HL-60 (cell line): ENCODE data around the gene ATXN7.

Source experiments
- DNase-seq, 2 experiments: peaks; one replicate each; pipeline ENCODE4 v3.0.0-alpha.2; 2010 to 2020; ENCODE audit warnings: low read depth in 1 of 2, low spot score in 1 of 2
- H3K27ac ChIP-seq: fragments of 250-450 bp; sonication (Bioruptor Pico); replicated peaks from 2 replicates; pipeline ENCODE4 v1.5.1; 2020; ENCODE audit warnings: mild to moderate bottlenecking, moderate library complexity
- H3K27me3 ChIP-seq: fragments of 250-450 bp; sonication (Bioruptor Pico); 2 replicates; pipeline ENCODE4 v1.5.1; 2021; ENCODE audit warnings: mild to moderate bottlenecking, moderate library complexity; ENCODE audit not compliant: insufficient read depth, poor library complexity, severe bottlenecking
- H3K4me3 ChIP-seq: replicated peaks from 2 replicates; pipeline ENCODE4 v1.5.1; 2011; ENCODE audit warnings: mild to moderate bottlenecking, control low read depth, low read length; ENCODE audit not compliant: insufficient read depth
- GABPA ChIP-seq: IDR thresholded peaks from 2 replicates; pipeline ENCODE4 v1.6.1; 2012; ENCODE audit warnings: low read depth
- POLR2AphosphoS5 ChIP-seq: IDR thresholded peaks from 2 replicates; pipeline ENCODE4 v1.6.1; 2012; ENCODE audit warnings: low read depth
- SPI1 ChIP-seq: IDR thresholded peaks from 2 replicates; pipeline ENCODE4 v1.6.1; 2012; ENCODE audit warnings: low read depth, mild to moderate bottlenecking, borderline replicate concordance
- TF ChIP-seq, protein P1 (sequence below): IDR thresholded peaks from one replicate; pipeline ENCODE4 v1.5.1; 2011; ENCODE audit warnings: low read length, control low read depth, inconsistent platforms; ENCODE audit not compliant: insufficient read depth
- TF ChIP-seq, protein P2 (sequence below): IDR thresholded peaks from 2 replicates; pipeline ENCODE4 v1.6.1; 2012; ENCODE audit warnings: low read depth; ENCODE audit not compliant: insufficient replicate concordance

ATXN7 gene

GRCh38 chr3:63869940-63870614 is 6.4 kb downstream of the ATXN7 start:
- Histone ChIP-seq H3K4me3 (no peak overlapping the region), H3K27me3 (no peaks in the 10 kb centered on the region), H3K27ac (no peak overlapping the region)
- TF ChIP-seq POLR2AphosphoS5, result no peak
- TF ChIP-seq SPI1, result no peak
- TF ChIP-seq, protein P1, sequence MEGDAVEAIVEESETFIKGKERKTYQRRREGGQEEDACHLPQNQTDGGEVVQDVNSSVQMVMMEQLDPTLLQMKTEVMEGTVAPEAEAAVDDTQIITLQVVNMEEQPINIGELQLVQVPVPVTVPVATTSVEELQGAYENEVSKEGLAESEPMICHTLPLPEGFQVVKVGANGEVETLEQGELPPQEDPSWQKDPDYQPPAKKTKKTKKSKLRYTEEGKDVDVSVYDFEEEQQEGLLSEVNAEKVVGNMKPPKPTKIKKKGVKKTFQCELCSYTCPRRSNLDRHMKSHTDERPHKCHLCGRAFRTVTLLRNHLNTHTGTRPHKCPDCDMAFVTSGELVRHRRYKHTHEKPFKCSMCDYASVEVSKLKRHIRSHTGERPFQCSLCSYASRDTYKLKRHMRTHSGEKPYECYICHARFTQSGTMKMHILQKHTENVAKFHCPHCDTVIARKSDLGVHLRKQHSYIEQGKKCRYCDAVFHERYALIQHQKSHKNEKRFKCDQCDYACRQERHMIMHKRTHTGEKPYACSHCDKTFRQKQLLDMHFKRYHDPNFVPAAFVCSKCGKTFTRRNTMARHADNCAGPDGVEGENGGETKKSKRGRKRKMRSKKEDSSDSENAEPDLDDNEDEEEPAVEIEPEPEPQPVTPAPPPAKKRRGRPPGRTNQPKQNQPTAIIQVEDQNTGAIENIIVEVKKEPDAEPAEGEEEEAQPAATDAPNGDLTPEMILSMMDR, result no peak
- TF ChIP-seq, protein P2, sequence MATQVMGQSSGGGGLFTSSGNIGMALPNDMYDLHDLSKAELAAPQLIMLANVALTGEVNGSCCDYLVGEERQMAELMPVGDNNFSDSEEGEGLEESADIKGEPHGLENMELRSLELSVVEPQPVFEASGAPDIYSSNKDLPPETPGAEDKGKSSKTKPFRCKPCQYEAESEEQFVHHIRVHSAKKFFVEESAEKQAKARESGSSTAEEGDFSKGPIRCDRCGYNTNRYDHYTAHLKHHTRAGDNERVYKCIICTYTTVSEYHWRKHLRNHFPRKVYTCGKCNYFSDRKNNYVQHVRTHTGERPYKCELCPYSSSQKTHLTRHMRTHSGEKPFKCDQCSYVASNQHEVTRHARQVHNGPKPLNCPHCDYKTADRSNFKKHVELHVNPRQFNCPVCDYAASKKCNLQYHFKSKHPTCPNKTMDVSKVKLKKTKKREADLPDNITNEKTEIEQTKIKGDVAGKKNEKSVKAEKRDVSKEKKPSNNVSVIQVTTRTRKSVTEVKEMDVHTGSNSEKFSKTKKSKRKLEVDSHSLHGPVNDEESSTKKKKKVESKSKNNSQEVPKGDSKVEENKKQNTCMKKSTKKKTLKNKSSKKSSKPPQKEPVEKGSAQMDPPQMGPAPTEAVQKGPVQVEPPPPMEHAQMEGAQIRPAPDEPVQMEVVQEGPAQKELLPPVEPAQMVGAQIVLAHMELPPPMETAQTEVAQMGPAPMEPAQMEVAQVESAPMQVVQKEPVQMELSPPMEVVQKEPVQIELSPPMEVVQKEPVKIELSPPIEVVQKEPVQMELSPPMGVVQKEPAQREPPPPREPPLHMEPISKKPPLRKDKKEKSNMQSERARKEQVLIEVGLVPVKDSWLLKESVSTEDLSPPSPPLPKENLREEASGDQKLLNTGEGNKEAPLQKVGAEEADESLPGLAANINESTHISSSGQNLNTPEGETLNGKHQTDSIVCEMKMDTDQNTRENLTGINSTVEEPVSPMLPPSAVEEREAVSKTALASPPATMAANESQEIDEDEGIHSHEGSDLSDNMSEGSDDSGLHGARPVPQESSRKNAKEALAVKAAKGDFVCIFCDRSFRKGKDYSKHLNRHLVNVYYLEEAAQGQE, result no peak
- no peak for TF ChIP-seq GABPA
- no peak for DNase-seq

DNA sequence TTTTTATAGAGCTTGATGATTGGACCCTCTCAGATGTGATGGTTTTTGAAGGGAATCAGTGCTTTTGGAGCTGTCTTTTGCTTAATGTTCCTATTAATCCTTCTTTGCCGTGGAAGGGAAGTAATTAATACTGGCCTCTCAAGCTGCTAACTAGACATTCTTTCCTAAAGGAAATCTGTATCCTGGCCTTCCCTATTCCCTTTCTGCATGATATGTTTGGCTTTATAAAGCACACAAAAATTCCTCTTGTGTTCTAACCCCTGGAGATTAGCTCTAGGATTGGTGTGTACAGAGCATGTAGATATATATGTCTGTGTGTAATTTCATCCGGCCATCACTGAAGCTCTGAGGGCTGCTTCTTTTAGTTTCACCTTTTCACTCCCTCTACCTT is 6.9 kb downstream of the ATXN7 start:
- DNase-seq, result no peak
- Histone ChIP-seq H3K27ac (no peak overlapping the region), H3K27me3 (no peaks in the 10 kb centered on the region), H3K4me3 (no peak overlapping the region)
- no peak for TF ChIP-seq GABPA
- TF ChIP-seq, protein P1, result no peak

DNA sequence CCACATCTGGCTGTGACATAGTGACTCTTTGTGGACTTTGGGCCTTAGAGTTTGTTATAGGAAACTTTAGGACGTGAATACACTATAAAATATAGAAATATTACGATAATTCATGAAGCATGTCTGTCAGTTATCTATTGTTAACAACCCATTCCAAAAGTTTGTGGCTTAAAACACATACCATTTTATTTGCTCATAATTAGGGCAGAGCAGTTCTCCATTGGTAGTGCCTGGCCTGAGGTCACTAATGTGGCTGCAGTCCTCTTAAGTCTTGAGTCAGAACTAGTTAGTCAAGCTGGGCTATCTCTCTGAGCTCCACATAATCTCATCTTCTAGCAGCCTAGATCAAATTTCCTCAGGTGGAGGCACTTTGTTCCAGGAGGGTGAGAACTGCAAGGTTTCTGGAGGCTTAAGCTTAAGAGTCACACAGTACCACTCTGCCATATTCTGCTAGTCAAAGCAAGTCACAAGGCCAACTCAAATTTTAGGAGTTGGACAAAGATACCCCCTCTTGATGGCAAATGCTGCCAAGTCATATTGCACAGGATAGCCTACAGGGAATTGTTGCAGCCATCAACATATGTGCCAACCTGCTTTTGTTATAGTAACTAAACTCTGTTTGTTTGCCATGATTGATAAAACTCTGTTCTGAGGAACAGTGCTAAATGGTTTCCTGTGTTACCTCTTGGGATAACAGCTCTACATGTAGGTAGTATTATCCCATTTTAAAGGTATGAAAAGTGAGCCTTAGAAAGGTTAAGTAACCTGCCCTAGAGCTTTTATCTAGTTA is 8.7 kb downstream of the ATXN7 start:
- DNase-seq, result no peak
- TF ChIP-seq SPI1 (no peak), GABPA (no peak), POLR2AphosphoS5 (no peak)
- TF ChIP-seq, protein P2, result no peak
- TF ChIP-seq, protein P1, result no peak

DNA sequence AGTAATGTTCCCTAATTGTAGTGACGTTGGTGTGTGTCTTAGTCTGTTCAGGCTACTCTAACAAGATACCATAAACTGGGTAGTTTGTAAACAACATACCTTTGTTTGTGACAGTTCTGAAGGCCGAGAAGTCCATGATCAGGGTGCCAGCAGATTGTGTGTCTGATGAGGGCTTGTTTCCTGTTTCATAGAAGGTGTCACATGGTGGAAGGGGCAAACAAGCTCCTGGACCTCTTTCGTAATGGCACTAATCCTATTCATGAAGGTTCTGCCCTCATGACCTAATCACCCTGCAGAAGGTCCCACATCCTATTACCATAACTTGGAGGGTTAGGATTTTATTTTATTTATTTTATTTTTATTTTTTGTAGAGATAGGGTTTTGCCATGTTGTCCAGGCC is 11.1 kb downstream of the ATXN7 start:
- H3K27ac ChIP-seq, result no peak overlapping the region
- H3K4me3 ChIP-seq, result no peak overlapping the region
- TF ChIP-seq SPI1 (no peak), POLR2AphosphoS5 (no peak), GABPA (no peak)
- TF ChIP-seq, protein P1, result no peak
- TF ChIP-seq, protein P2, result no peak
- peak; percentile 23 to 31 for DNase-seq
- H3K27me3 ChIP-seq, result no peaks in the 10 kb centered on the region

More for the DNA sequence above, 8.7 kb downstream of the ATXN7 start:
- Histone ChIP-seq H3K27ac (no peak overlapping the region), H3K4me3 (no peak overlapping the region), H3K27me3 (no peaks in the 10 kb centered on the region)
